ENCODE data around the gene C1QTNF6.

GRCh38 chr22:37150701-37151100 is 37.3 kb downstream of the C1QTNF6 start:
- TF ChIP-seq, protein P1, sequence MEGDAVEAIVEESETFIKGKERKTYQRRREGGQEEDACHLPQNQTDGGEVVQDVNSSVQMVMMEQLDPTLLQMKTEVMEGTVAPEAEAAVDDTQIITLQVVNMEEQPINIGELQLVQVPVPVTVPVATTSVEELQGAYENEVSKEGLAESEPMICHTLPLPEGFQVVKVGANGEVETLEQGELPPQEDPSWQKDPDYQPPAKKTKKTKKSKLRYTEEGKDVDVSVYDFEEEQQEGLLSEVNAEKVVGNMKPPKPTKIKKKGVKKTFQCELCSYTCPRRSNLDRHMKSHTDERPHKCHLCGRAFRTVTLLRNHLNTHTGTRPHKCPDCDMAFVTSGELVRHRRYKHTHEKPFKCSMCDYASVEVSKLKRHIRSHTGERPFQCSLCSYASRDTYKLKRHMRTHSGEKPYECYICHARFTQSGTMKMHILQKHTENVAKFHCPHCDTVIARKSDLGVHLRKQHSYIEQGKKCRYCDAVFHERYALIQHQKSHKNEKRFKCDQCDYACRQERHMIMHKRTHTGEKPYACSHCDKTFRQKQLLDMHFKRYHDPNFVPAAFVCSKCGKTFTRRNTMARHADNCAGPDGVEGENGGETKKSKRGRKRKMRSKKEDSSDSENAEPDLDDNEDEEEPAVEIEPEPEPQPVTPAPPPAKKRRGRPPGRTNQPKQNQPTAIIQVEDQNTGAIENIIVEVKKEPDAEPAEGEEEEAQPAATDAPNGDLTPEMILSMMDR (IDR thresholded peaks at IDR 0.05) = no peak
- TF ChIP-seq POLR2A (IDR thresholded peaks at IDR 0.05; ENCODE audit: low read depth) = no peak
- no peak for TF ChIP-seq EP300 (IDR thresholded peaks at IDR 0.05)
